GM21825 (cell line): Measurements from ENCODE around the gene LIN7A.

Experiments used
- ATAC-seq: cut with Tn5 transposase; IDR thresholded peaks from one replicate; pipeline ENCODE4 v1.9.1; 2021; ENCODE audit warnings: mild to moderate bottlenecking, moderate library complexity; ENCODE audit not compliant: unreplicated experiment

Gene LIN7A

DNA sequence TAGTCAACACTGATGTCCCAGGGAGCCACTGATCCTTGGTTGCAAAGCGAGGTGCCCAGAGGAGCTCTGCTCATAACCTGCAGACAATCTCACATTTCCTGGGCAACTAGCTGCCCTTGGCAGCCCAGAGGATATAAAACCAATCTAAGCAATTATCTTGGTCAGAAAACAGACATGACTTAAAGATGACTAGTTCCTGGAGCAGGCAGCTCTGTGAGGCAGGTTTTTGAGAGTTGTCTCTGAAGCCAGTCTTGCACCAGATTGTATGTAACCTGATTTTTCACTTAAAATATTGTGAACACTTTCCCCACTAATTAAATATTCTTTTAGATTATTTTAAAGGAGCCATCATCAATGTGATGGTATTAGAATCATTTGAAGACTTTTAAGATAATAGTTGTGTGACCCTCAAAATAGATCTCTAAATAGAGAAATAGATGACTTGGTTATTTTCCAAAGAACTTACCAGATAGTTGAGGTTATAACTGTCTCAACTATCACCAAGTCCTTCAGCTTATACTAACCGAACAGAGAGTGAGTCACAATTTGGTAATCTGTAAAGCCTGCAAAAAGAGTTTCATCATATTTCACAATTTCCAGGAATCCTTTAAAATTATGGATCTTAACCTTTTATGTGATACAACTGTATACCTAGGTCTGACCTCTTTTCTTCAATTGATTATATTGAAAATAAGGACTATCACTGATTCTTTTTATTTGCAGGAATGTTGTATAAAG is 75.9 kb downstream of the LIN7A start:
- no peak for ATAC-seq

DNA sequence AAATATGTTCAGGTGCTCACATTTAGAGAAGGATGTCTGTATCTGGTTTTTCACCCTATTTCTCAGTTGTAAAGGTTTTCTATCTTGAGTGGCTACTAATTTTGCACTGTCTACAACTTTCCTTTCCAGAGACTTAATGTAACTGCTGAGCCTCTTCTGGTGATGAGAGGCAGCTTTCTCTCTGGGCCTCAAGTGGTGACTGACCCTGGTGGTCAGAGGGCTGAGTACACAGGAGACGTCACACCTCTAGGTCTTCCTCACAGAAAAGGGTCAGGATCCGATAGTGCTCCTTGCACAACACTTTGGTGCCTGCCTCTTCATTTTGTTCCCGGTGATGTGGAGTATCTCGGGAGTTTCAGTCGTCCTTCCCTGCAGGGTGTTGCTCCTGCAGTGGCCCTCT is 76.8 kb downstream of the LIN7A start:
- no peak for ATAC-seq

DNA sequence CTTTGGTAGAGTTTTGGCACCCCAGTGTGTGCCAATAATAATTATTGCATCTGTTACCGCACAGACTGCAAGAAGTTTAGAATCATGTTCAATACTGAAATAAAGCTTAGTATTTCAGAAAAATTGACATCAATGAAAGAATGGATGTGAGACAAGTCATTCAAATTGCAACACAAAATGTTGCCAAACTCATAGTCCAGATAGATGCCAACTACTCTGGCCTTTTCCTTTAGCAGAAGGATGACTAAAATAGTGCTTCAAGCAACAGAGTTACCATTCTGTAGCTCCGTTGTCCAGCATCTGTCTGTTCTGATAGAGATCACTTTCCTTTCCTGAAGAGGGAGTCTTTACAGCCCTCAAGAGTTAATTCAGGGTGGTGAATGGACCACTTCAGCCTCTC is 77.5 kb downstream of the LIN7A start:
- no peak for ATAC-seq

DNA sequence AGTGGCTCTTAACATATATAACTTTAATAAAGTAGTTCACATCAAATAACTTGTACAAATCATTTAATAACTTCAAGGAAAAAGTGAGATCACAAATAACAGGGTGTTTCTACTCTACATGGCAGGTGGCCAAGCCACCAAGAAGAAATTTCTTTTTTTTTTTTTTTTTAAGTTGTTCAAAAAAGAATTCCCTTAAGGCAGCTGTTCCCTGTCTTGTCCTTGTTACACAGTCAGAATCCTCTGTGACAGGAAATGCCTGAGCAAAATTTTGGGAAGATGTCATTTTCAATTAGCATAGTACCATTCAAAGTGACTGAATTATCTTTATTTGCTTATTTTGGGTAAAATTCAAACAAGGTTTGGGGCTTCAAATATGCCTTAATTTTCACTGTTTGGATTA is 79.4 kb downstream of the LIN7A start:
- no peak for ATAC-seq

DNA sequence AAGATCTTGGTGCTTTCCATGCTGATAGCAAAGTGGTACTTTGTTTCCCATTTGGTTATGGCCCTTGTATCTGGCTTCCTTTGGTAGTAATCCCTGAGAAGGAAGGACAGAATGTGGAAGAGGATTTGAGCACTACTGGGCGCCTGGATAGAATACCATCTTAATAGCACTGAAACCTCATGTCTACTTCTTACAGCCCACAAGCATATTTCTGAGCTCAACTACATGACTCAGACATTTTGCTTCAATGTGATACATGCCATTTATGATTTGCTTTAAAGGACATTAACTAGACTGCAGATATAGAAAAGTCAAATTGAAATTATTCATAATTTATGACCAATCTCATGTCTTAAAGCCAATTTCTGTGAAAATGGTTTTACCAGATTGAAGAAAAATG is 80.4 kb downstream of the LIN7A start:
- ATAC-seq, result no peak

DNA sequence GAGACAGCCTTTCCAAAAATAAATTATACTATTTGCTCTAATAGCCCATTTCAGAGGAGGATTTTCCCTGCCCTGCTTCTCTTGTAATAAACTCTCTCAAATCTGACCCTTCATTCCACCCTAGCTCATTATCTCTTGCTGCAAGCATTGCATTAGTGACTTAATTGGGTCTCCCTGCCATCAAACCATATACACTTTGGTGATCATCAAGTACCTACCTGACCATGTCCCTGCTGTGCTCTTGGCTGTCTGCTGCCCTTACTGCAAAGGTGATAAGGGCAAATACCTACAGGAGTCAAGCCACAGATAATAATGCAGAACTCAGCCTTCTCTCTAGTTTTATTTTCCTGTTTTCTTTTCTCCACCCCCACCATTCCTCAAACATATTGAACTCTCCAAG is 88.4 kb downstream of the LIN7A start:
- no peak for ATAC-seq

DNA sequence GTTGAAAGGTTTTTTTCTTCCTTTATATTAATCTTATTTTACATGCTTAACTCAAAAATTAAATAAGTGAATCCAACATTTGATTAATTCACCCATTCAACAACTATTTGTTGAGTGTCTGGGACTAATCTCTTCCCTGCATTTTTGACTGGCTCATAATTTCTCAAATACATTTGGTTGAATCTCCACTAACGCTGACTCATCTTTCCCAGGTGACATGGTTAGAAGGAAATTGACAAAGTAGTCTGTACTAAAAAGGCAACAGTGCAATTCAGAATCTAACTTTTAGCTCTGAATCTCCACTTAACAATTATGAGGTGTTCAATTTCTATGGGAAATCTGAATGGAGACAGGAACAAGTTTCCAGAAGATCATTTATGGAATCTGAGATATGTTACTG is 88.9 kb downstream of the LIN7A start:
- no peak for ATAC-seq

DNA sequence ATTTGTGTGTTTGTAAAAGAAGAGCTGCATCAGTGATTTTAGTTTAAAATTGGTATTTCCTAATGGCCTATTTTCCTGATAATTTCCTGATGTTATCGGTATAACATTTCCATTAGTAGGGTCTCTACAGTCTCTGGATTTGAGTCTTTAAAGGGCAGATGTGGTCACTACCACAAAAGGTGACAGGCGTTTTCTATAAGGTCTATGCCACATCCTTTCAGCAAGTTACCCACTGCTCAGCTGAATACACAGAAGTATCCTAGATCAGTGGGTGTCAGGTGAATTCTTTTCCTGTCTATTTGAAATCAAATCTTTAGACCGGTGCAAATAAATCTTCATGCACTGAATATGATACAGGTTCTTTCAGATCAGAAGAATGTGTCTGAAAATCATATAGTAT is 90.2 kb downstream of the LIN7A start:
- ATAC-seq, result no peak

DNA sequence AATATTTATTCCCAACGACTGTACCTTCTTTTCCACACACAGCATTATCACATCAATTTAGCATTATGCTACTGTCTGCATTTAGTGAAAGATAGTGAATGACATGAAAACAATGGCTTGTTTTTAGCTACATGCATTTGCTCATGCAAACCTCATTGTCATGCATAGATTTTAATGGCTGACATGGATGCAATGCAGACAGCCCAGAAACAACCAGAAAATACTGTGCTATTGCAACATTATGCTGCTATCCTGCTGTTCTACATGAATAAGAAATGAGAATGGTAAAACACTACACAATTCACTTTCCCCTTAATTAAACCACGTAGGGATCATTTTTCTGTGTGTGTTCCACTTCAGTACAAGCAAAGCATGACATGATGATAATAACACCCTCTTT is 90.8 kb downstream of the LIN7A start:
- ATAC-seq, result no peak

DNA sequence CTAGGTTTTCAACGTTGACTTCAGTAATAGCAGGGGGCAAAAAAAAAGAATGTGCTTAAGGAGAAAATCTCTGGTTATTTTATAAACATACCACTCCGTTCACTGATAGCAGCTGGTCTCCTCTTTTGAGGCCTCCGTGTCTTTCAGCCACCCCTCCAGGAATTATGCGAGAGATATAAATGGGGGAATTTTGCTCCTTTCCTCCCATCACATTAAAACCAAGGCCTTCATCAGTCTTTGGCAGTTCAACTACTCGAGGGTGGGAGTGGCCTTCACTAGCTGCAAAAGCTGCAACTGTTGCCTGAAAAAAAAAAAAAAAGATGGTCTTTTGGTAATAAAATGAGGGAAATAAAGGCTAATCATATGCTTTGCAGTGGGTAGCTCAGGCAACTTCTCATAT is 92.1 kb downstream of the LIN7A start:
- ATAC-seq, result no peak

DNA sequence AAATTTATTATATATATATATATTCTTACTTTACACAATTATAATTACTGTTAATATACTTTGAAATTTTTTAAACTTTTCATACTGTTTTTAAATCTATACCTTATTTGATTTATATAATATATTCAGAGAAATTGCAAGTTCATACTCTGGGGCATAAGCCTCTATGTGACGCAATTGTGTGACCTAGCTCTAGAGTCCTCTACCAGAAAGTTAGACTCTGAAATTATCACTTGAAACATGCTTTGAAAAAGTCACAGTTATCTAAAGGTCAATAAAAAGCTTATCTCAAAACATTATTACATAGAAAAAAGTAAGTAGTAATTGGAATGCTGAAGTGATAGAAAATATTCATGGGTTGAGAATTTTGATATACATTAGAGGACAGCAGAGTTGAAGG is 93.8 kb downstream of the LIN7A start:
- no peak for ATAC-seq

DNA sequence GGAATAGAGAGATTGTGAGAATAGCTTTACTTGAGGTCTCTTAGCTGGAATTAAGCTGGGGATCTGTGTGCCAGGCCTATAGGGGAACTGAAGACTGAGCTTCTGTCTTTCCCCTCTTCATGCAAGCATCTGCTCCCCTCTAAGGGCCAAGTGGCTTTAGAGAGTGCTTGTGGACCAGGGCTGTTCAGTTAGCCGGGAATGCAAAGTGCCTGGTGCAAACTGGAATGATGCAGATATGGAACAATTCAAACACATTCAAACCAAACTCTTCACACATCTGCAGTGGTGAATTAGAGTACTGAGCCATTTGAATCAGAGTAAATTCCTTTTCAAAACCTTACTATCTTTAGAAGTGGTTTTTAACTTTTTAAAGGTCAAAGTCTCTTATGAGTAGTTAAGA is 99.0 kb downstream of the LIN7A start:
- peak; percentile 49 for ATAC-seq

DNA sequence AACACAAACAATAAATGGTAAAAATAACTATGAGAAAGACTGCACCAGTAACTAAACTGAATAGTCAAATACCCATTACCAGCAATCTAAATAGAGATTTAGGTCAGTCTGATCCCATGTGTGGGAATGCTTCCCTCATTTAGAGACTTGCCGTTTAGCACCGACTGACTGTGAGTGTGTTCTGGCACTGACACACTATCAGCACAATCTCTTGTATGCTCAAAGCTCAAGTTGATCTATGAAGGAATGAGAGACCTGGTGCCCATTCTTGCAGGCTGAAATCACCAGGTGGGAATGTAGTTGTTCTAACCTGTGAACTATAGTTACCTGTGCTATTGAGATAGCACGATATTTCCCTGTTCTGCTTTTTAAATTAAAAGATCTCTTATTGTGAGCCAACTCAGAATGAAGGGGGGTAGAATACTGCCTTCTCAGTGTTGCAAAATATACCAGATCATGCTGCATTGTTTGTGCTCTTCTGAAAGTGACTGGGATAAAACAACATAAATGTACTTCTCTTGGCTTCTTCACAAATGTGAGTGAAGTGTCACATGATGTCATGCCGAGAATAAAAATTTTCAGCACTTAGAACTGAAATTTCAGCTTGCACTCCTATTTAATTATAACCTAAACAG is 99.6 kb downstream of the LIN7A start:
- peak; percentile 20 for ATAC-seq

DNA sequence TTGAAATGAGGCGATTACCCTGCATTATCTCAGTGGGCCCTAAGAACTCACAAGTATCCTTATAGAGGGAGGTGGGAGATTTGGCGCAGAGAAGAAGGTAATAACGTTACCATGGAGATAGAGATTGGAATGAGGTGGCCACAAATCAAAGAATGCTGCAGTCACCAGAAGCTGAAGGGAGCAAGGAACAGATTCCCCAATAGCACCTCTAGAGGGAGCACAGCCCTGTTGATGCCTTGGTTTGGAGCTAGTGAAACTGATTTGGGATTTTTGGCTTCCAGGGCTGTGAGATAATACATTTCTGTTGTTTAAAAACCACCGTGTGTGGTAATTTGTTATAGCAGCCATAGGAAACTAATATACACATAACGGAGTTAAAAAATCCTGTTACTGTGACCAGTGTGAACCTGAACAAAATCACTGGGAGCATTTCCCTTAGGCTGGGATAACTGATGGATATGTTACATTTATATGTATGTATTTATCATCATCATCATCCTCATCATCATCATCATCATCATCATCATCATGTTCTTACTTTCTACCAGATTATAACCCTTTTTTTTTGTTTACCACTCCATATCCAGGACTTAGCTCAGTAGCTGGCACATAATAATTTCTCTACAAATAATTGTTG is 100.3 kb downstream of the LIN7A start:
- ATAC-seq, result peak; percentile 56

DNA sequence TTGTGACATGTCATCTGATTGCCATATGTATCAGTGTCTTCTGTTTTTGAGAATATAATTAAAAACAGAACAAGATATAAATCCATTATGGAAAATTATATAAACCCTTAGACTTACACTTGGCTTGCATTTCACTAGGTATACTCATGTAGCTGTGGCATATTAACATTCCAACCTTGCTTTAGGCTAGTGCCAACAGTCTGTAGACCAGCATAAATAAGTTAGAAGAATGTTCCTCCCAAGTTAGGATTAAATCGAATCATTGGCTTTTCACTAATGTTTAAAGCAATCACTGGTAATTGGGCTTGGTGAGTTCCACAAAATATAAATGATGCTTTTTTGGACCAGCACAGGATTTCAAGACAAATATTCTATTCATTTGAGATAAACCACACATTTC is 103.0 kb downstream of the LIN7A start:
- ATAC-seq, result no peak

DNA sequence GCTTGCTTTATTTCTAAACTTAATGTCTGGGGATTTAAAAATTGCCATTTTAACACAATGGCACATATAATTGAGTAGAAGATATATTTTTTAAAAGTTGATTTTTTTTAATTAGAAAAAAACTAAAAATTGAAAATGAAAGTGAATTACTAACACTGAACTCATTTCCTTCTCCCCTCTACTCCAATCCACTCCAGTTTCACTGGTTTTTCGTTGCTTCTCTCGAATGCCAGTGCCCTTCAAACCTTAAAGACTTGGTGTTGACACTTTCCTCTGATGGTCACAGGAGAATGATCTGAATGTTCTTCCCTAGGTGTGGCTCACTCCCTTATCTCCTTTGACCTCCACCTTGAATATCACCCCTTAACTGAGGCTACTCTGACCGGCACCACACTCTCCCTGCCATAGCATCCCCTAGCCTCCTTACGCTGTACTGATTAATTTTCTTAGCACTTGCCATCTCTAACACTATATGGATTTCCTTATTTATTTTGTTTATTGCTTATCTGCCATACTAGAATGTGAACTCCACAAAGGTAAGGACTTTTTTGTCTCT is 107.1 kb downstream of the LIN7A start:
- no peak for ATAC-seq

DNA sequence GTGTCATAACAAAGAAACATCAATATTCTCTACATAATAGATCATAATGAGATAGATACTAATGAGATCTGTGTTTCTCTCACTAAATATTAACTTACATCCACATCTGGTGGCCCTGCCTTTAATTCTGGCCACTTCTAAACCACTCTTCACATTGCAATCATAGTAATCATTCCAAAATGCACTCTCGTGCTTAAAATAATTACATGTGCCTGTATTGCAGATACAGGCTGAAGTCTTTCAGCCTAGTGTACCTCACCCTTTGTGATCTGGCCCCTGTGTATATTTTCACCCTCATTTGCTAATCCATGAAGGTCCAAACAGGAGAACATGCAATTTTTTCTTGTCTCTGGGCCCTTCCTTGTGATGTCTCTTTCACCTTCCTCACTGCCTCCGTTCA is 108.0 kb downstream of the LIN7A start:
- no peak for ATAC-seq

DNA sequence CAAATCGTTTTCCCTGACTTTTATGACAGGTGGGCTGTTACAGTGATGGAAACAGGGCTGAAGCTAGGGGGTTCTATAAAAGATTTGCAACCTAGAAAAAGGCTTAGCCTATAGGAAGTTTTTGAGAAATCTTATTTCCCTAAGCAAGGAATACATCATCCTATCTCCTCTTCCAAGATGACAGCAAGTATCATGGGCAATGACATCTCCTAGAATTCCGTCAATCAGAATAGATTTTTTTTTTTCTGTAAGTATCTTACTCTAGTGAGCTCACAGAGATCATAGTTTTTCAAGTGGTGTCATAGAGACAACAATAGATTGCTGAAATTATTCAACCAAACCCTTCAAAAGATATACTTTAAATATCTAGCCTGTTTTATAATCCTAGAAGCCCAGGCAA is 112.2 kb downstream of the LIN7A start:
- no peak for ATAC-seq

DNA sequence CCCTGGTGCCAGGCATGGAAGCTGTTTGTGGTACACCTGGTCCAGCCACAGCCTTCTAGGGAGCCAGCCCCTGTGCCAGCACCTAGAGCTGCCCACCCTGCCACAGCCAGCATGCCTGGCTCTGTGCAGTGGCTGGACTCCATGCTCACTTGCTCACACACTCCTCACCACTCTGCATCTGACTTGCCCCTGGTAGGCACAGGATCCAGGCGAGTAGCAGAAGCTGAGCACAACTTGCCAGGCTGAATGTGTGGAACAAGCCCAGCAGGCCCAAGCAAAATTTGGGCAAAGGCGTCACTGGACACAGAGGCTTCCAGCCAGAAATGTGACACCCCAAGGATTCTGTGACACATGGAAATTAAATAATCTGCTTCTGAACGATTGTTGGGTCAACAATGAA is 114.3 kb downstream of the LIN7A start:
- ATAC-seq, result no peak

DNA sequence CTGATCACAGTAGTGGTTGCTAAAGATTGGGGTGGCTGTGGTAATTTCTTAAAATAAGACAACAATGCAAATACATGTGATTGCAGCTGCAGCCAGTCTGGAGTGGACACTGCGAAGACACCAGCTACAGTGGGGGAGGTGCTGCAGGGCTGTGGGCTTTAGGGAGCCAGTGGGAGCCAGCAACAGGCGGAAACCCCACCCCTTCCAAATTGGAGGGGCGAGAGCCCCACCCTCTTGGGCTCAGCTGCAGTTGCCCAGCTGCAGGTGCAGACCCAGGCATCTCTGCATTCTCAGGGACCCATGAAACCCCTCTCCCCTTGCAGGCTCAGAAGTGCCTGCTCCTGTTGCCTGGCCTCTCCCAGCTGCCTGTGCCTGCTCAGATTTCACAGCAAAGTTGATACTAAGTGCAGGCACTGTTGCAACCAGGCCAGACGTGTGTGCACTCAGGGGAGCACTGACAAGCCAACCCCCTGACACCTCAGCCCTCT is 116.2 kb downstream of the LIN7A start:
- no peak for ATAC-seq

DNA sequence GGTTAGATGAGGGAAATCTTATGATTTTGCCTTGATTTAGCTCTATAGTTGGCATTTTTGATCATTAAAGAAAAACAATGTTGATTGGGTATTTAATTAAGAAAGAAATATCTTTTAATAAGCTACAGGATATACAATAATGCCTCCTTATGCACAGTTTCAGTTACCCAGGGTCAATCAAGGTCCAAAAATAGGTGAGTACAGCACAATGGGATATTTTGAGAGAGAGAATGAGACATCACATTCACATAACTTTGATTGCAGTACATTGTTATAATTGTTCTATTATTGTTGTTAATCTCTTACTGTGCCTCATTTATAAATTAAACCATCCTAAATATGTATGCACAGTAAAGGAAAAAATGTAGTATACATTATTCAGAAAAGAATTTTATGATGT is 118.9 kb downstream of the LIN7A start:
- ATAC-seq, result no peak

DNA sequence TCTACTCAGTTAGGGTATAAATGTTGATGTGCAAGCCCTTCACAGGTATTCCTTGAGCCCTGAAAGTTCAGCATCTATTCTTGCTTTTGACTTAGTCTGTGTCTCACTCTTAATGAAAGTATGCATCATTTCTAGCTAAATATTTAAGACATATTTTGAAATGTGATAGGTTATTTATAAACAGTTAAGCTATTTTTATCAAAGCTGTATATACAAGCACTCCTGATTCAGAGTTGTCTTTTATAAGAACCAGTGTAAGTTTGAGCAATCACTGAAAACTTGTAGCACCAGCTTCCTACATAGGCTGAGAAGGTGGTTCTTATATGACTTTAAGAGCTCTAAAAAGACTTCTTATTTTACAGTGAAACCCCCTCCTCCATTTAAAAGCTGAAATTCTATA is 122.4 kb downstream of the LIN7A start:
- ATAC-seq, result no peak
